HepG2 (cell line): ENCODE results near the gene HSF2BP. TPM values are rescaled to one million over a fixed set of nuclear protein-coding genes. Genes with fewer than 3 reads are reported as not detected.

Experiments
- DBP ChIP-seq: sonication (generic); formaldehyde crosslinking; IDR thresholded peaks from 2 replicates; pipeline ENCODE4 v1.4.0; 2020; ENCODE audit warnings: missing genetic modification reagents; ENCODE audit errors: not compliant biosample characterization
- DDIT3 ChIP-seq: sonication (generic); formaldehyde crosslinking; IDR thresholded peaks from 2 replicates; pipeline ENCODE4 v1.4.0; 2020; ENCODE audit warnings: mild to moderate bottlenecking, missing genetic modification reagents
- HINFP ChIP-seq: sonication (generic); formaldehyde crosslinking; IDR thresholded peaks from 2 replicates; pipeline ENCODE4 v1.4.0; 2020; ENCODE audit warnings: low read depth, mild to moderate bottlenecking, missing genetic modification reagents
- HNF4G ChIP-seq, 2 experiments: sonication (generic) in 1 of 2; formaldehyde crosslinking in 1 of 2; IDR thresholded peaks; 2 replicates each; pipeline versions ENCODE4 v1.4.0 to v1.6.1; 2011 to 2020; ENCODE audit warnings: borderline replicate concordance in 2 of 2, low read depth in 2 of 2, mild to moderate bottlenecking in 2 of 2, low read length in 1 of 2, missing genetic modification reagents in 1 of 2, moderate library complexity in 1 of 2
- HNRNPL ChIP-seq: fragments of 200-400 bp; formaldehyde crosslinking; IDR thresholded peaks from 2 replicates; pipeline ENCODE4 v1.6.1; 2017; ENCODE audit warnings: mild to moderate bottlenecking, low read depth, low read length
- JDP2 ChIP-seq: sonication (generic); formaldehyde crosslinking; IDR thresholded peaks from 2 replicates; pipeline ENCODE4 v1.8.1; 2022; ENCODE audit warnings: missing genetic modification reagents, borderline replicate concordance
- KDM5A ChIP-seq: fragments of 200-600 bp; sonication (generic); IDR thresholded peaks from 2 replicates; pipeline ENCODE4 v1.7.0; 2018; ENCODE audit warnings: antibody characterized with exemption, mild to moderate bottlenecking, low read length, borderline replicate concordance
- NFE2L1 ChIP-seq: sonication (generic); formaldehyde crosslinking; IDR thresholded peaks from 2 replicates; pipeline ENCODE4 v1.4.0; 2020; ENCODE audit warnings: missing genetic modification reagents, mild to moderate bottlenecking, borderline replicate concordance
- TEF ChIP-seq: sonication (generic); formaldehyde crosslinking; IDR thresholded peaks from 2 replicates; pipeline ENCODE4 v1.5.0; 2020; ENCODE audit warnings: missing genetic modification reagents
- TOPORS ChIP-seq: sonication (generic); formaldehyde crosslinking; IDR thresholded peaks from 2 replicates; pipeline ENCODE4 v1.8.0; 2023; ENCODE audit warnings: mild to moderate bottlenecking, missing genetic modification reagents
- XBP1 ChIP-seq: sonication (generic); formaldehyde crosslinking; IDR thresholded peaks from 2 replicates; pipeline ENCODE4 v1.5.0; 2020; ENCODE audit warnings: missing genetic modification reagents
- ZNF121 ChIP-seq: sonication (generic); formaldehyde crosslinking; IDR thresholded peaks from 2 replicates; pipeline ENCODE4 v1.5.0; 2020; ENCODE audit warnings: mild to moderate bottlenecking, missing genetic modification reagents
- ZNF383 ChIP-seq: sonication (generic); formaldehyde crosslinking; IDR thresholded peaks from 2 replicates; pipeline ENCODE4 v1.4.0; 2020; ENCODE audit warnings: missing genetic modification reagents, mild to moderate bottlenecking, borderline replicate concordance
- ZNF430 ChIP-seq: sonication (generic); formaldehyde crosslinking; IDR thresholded peaks from 2 replicates; pipeline ENCODE4 v1.9.0; 2021; ENCODE audit warnings: mild to moderate bottlenecking, missing genetic modification reagents
- ZNF512B ChIP-seq: sonication (generic); formaldehyde crosslinking; IDR thresholded peaks from 2 replicates; pipeline ENCODE4 v1.5.1; 2020; ENCODE audit warnings: missing genetic modification reagents, mild to moderate bottlenecking, borderline replicate concordance
- ZNF562 ChIP-seq: sonication (generic); formaldehyde crosslinking; IDR thresholded peaks from 2 replicates; pipeline ENCODE4 v1.8.0; 2022; ENCODE audit warnings: missing genetic modification reagents, borderline replicate concordance
- ZNF800 ChIP-seq: sonication (generic); formaldehyde crosslinking; IDR thresholded peaks from 2 replicates; pipeline ENCODE4 v1.4.0; 2020; ENCODE audit warnings: missing genetic modification reagents
- polyA plus RNA-seq, 8 experiments: library from polyadenylated mRNA; depleted of rRNA in 3 of 8; stranded (reverse) in 7 of 8; unstranded in 1 of 8; fragments of >200 nt; fragmentation: Illumina TruSeq in 4 of 8; extraction: Trizol in 4 of 8; gene quantifications; 2 replicates each; pipeline versions ENCODE4 v1.2.1 to v1.2.3, GENCODE V29; 2011 to 2016; ENCODE audit warnings: low read depth in 4 of 8, missing spikeins in 1 of 8, mixed read lengths in 1 of 8; ENCODE audit not compliant: insufficient read depth in 1 of 8
- total RNA-seq, 5 experiments: library from RNA; depleted of rRNA; stranded (reverse); fragments of >200 nt; fragmentation: Illumina TruSeq; extraction: Trizol; gene quantifications; 2 replicates each; pipeline ENCODE4 v1.2.3, GENCODE V29; 2016; ENCODE audit warnings: low read depth in 1 of 5
- TF ChIP-seq, protein P1 (sequence below): sonication (generic); formaldehyde crosslinking; IDR thresholded peaks from 2 replicates; pipeline ENCODE4 v1.5.0; 2020; ENCODE audit warnings: missing genetic modification reagents

The HSF2BP gene
- total and polyA plus RNA-seq, 2 of the 13 experiments (the other 11 are each of a cell fraction or from before 2014, with no cell fraction given) = 0.67 to 2.2 TPM

GRCh38 chr21:43609501-43610340 is 49.6 kb downstream of the HSF2BP start (continued):
- no peak for TF ChIP-seq TOPORS (CRISPR knock-in tag)
- TF ChIP-seq DBP (CRISPR knock-in tag) = no peak
- no peak for TF ChIP-seq TEF (CRISPR knock-in tag)
- TF ChIP-seq ZNF800 (CRISPR knock-in tag) = peak; percentile 39; the same call in 1 of the 2 replicates
- no peak for TF ChIP-seq HNF4G (IDR thresholded peaks at IDR 0.05; ENCODE audit: borderline replicate concordance, low read depth, low read length)
- TF ChIP-seq HNF4G (CRISPR knock-in tag; IDR thresholded peaks at IDR 0.05; ENCODE audit: borderline replicate concordance, low read depth) = no peak
- no peak for TF ChIP-seq XBP1
- no peak for TF ChIP-seq ZNF562 (CRISPR knock-in tag)
- TF ChIP-seq ZNF121 (CRISPR knock-in tag) = no peak
- no peak for TF ChIP-seq NFE2L1 (CRISPR knock-in tag)
- no peak for TF ChIP-seq ZNF430
- TF ChIP-seq, protein P1, sequence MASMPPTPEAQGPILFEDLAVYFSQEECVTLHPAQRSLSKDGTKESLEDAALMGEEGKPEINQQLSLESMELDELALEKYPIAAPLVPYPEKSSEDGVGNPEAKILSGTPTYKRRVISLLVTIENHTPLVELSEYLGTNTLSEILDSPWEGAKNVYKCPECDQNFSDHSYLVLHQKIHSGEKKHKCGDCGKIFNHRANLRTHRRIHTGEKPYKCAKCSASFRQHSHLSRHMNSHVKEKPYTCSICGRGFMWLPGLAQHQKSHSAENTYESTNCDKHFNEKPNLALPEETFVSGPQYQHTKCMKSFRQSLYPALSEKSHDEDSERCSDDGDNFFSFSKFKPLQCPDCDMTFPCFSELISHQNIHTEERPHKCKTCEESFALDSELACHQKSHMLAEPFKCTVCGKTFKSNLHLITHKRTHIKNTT (CRISPR knock-in tag) = no peak
- no peak; the same call in 1 of the 2 replicates for TF ChIP-seq HINFP (CRISPR knock-in tag)
- TF ChIP-seq DDIT3 (CRISPR knock-in tag) = no peak
- TF ChIP-seq ZNF383 (CRISPR knock-in tag) = no peak
- TF ChIP-seq ZNF512B (CRISPR knock-in tag) = no peak
- TF ChIP-seq KDM5A = no peak
- no peak for TF ChIP-seq HNRNPL
- TF ChIP-seq JDP2 = no peak
